ENCODE data around the gene PUSL1.
A peak's percentile ranks its signal among the peaks of the same experiment; 100 is the strongest.

Gene PUSL1

GRCh38 chr1:1353389-1354151 is 45.2 kb downstream of the PUSL1 start:
- peaks cover 14% of the 10 kb centered on the region for H3K4me1 Mint-ChIP-seq
- H3K27me3 Mint-ChIP-seq: peaks cover 6% of the 10 kb centered on the region
- H3K36me3 Mint-ChIP-seq: no peaks in the 10 kb centered on the region
- H3K27ac Mint-ChIP-seq: no peak overlapping the region
- H3K9me3 Mint-ChIP-seq: no peaks in the 10 kb centered on the region
- no peak overlapping the region for H3K4me3 Mint-ChIP-seq

- Mint-ChIP-seq H3K4me3 (peak overlapping the region; percentile 69), H3K27ac (no peak overlapping the region), H3K27me3 (peaks cover 6% of the 10 kb centered on the region), H3K4me1 (peaks cover 21% of the 10 kb centered on the region), H3K36me3 (no peaks in the 10 kb centered on the region), H3K9me3 (no peaks in the 10 kb centered on the region)
Observed at GRCh38 chr1:1354271-1355247, 46.2 kb downstream of the PUSL1 start.

- Mint-ChIP-seq H3K4me1 (peaks cover 21% of the 10 kb centered on the region), H3K27me3 (peaks cover 6% of the 10 kb centered on the region), H3K27ac (no peak overlapping the region), H3K4me3 (no peak overlapping the region), H3K9me3 (no peaks in the 10 kb centered on the region), H3K36me3 (no peaks in the 10 kb centered on the region)
Observed at GRCh38 chr1:1355416-1355815, 47.0 kb downstream of the PUSL1 start.

GRCh38 chr1:1356166-1356795 is 47.9 kb downstream of the PUSL1 start:
- Mint-ChIP-seq H3K27ac (no peak overlapping the region), H3K9me3 (no peaks in the 10 kb centered on the region), H3K27me3 (peaks cover 6% of the 10 kb centered on the region), H3K4me3 (no peak overlapping the region), H3K36me3 (no peaks in the 10 kb centered on the region), H3K4me1 (peaks cover 21% of the 10 kb centered on the region)

- H3K27me3 Mint-ChIP-seq: peaks cover 6% of the 10 kb centered on the region
- H3K4me3 Mint-ChIP-seq: no peak overlapping the region
- H3K36me3 Mint-ChIP-seq: no peaks in the 10 kb centered on the region
- no peaks in the 10 kb centered on the region for H3K9me3 Mint-ChIP-seq
- no peak overlapping the region for H3K27ac Mint-ChIP-seq
- H3K4me1 Mint-ChIP-seq: peaks cover 21% of the 10 kb centered on the region
Observed at GRCh38 chr1:1356796-1357401, 48.5 kb downstream of the PUSL1 start.

- peaks cover 3% of the 10 kb centered on the region for H3K27me3 Mint-ChIP-seq
- no peak overlapping the region for H3K4me3 Mint-ChIP-seq
Observed at GRCh38 chr1:1357871-1358432, 49.6 kb downstream of the PUSL1 start.

GRCh38 chr1:1358433-1359271 is 50.3 kb downstream of the PUSL1 start, which contains the start of gene MXRA8:
Gene MXRA8, minus strand, starts transcription at chr1:1358555. Its CDS starts 51 bp downstream, at chr1:1358504.
- Mint-ChIP-seq H3K36me3 (no peaks in the 10 kb centered on the region), H3K4me3 (no peak within 1 kb of the TSS), H3K9me3 (no peaks in the 10 kb centered on the region), H3K27me3 (peaks cover 3% of the 10 kb centered on the region), H3K27ac (no peak within 1 kb of the TSS), H3K4me1 (peaks cover 10% of the 10 kb centered on the region)

More at GRCh38 chr1:1357871-1358432, 49.6 kb downstream of the PUSL1 start:
- Mint-ChIP-seq H3K9me3 (no peaks in the 10 kb centered on the region), H3K27ac (no peak overlapping the region), H3K4me1 (peaks cover 12% of the 10 kb centered on the region), H3K36me3 (no peaks in the 10 kb centered on the region)

GRCh38 chr1:1359308-1359663 is 50.9 kb downstream of the PUSL1 start:
- peaks cover 3% of the 10 kb centered on the region for H3K27me3 Mint-ChIP-seq
- no peaks in the 10 kb centered on the region for H3K9me3 Mint-ChIP-seq
- H3K36me3 Mint-ChIP-seq: no peaks in the 10 kb centered on the region
- no peak overlapping the region for H3K27ac Mint-ChIP-seq
- H3K4me3 Mint-ChIP-seq: no peak overlapping the region
- peaks cover 8% of the 10 kb centered on the region for H3K4me1 Mint-ChIP-seq

GRCh38 chr1:1359664-1360468 is 51.5 kb downstream of the PUSL1 start:
- peaks cover 7% of the 10 kb centered on the region for H3K4me1 Mint-ChIP-seq
- no peak overlapping the region for H3K27ac Mint-ChIP-seq
- H3K27me3 Mint-ChIP-seq: peaks cover 3% of the 10 kb centered on the region
- H3K36me3 Mint-ChIP-seq: no peaks in the 10 kb centered on the region
- H3K4me3 Mint-ChIP-seq: no peak overlapping the region
- H3K9me3 Mint-ChIP-seq: no peaks in the 10 kb centered on the region

GRCh38 chr1:1360506-1361169 is 52.2 kb downstream of the PUSL1 start:
- Mint-ChIP-seq H3K4me1 (peaks cover 7% of the 10 kb centered on the region), H3K27me3 (peaks cover 3% of the 10 kb centered on the region), H3K27ac (no peak overlapping the region), H3K36me3 (no peaks in the 10 kb centered on the region), H3K4me3 (no peak overlapping the region), H3K9me3 (no peaks in the 10 kb centered on the region)

Data from activated naive CD4-positive, alpha-beta T cell treated with anti-CD3 and anti-CD28 coated beads, Interleukin-2, amount 50 U/mL, for 24 hours (primary cell).